Skin epidermis (tissue), 12 donors: ENCODE results near the gene TRMT112.
A peak's percentile ranks its signal among the peaks of the same experiment; 100 is the strongest.

Source experiments
- H3K27ac ChIP-seq, 21 experiments: fragments of 200-600 bp; sonication (generic) in 11 of 21; one replicate each; pipeline ENCODE4 v1.5.0; 2020; ENCODE audit warnings: mild to moderate bottlenecking in 3 of 21, inconsistent platforms in 2 of 21, moderate library complexity in 2 of 21
- H3K4me3 ChIP-seq, 7 experiments: fragments of 200-600 bp; sonication (generic) in 2 of 7; one replicate each; pipeline ENCODE4 v1.5.0; 2020; ENCODE audit warnings: inconsistent platforms in 2 of 7, mild to moderate bottlenecking in 2 of 7, moderate library complexity in 1 of 7

TRMT112 gene

DNA sequence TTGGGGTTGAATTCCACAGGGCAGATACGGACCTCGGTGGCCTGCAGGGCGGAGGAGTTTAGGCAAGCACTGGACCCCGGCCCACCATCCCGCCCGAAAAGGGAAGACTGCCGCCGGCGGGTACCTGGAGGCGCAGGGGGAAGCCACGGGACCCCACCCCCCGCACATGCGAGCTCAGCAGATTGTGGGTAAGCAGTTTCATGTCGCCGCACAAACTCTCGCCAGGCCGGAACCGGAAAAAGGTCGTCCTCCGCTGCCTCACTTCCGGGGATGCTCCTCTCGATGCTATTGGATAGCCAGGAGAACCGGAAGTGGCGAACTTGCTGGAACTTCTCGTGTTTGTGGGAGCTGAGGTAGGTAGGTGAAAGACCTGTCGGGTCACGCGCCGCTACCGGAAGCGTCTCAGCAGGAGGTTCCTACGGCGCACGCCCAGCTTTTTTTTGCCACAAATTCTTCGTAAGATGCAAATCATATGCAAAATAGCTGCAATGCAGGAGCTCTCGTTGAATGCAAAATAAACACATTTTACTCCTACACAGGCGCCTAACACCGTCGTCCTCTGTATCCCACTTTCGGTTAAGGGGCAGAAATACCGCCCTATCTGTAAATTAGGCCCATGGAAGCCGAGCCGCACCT, at the start of gene TRMT112:
TRMT112 (minus strand) TSS at position 235 of the 636 bp plus-strand sequence; CDS start at position 202, 33 bp downstream.
- Histone ChIP-seq H3K27ac (peak within 1 kb of the TSS; percentile 81 to 98 (median 92)), H3K4me3 (peak within 1 kb of the TSS; percentile 51 to 87 (median 68))

DNA sequence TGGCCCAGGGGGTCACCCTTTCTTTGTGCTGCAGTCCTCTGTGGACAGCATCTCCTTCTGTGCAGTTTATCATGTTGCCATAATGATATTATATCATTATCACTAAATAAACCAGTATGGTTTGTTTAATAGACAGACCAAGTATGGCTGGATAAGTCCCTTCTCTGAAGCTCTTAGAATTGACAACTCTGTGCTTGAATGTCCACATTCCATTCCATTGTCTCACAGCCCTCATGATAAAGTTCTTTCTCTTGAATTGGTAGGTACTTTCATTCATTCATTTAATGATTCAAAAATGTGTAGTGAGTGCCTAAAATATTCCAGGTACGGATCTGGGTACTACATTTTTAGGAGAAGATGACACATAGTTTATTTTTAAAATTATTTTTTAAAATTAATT, 49.4 kb upstream of the TRMT112 start:
- H3K27ac ChIP-seq = no peak overlapping the region
- H3K4me3 ChIP-seq = no peak overlapping the region

- Histone ChIP-seq H3K4me3 (no peak overlapping the region), H3K27ac (no peak overlapping the region)
These were observed 47.6 kb upstream of the TRMT112 start for GRCh38 chr11:64364911-64365310.

DNA sequence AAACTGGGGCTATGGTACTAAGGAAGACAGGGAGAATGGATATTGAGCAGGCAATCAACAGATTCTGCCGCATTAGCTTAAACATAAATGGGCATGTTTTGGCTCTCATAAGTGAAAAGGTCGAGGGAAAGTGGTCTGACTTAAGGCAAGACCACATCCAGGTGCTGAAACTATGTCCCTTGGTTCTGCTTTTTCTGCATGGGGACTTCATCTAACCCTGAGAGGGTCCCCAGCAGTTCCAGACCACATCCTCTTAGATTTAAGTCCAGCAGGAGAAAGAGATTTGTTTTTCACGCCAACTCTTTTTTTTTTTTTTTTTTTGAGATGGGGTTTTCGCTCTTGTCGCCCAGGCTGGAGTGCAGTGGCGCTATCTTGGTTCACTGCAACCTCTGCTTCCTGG, 47.1 kb upstream of the TRMT112 start:
- no peak overlapping the region for H3K4me3 ChIP-seq
- no peak overlapping the region for H3K27ac ChIP-seq

DNA sequence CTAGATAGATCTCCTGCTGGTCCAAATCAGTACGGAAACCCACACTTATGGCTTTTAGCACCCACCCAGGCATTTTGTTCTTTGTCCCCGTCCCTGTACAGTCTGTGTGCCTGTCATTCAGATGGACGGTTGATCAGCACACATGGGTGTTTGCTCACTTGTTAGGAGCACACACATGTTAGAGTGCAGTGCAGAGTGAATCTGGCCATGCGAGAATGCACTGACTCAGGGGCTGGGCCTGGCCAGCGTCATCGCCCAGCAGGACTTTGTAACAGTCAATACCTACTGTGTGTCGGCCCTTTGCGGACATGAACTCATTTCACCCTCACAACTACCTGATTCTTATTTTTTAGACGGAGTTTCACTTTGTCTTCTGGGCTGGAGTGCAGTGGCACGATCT, 45.0 kb upstream of the TRMT112 start:
- Histone ChIP-seq H3K27ac (no peak overlapping the region), H3K4me3 (no peak overlapping the region)

- no peak overlapping the region for H3K4me3 ChIP-seq
- peak overlapping the region in 2 of 21 experiments; percentile 30 to 92 for H3K27ac ChIP-seq
These were observed 44.3 kb upstream of the TRMT112 start for GRCh38 chr11:64361659-64362058.

DNA sequence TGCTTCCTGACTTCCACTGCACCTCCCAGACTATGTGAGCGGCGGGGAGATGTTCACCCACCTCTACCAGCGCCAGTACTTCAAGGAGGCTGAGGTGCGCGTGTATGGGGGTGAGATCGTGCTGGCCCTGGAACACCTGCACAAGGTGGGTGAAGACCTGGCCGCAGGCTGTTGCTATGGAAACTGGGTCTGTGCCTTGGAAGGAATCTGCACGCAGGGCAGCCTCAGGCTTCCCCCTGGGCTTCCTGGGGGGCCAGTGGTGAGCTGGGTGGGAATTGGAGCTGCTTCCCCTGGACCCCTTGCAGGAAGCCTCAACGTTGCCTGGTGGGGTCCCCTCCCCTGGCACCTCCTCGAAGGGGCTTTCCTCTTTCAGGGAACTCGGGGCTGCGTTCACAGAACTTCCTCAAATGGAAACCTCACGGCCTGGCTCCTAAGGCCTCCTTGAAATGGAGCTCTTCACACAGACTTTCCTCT, 43.1 kb upstream of the TRMT112 start:
- Histone ChIP-seq H3K4me3 (peak overlapping the region; percentile 74 to 91 (median 85)), H3K27ac (peak overlapping the region in 8 of 21 experiments; percentile 9 to 93 (median 92))

- peak overlapping the region in 18 of 21 experiments; percentile 67 to 97 (median 91) for H3K27ac ChIP-seq
- H3K4me3 ChIP-seq = peak overlapping the region; percentile 74 to 91 (median 85)
These were observed 42.5 kb upstream of the TRMT112 start for GRCh38 chr11:64359712-64360445.

- H3K4me3 ChIP-seq = peak within 1 kb of the TSS; percentile 74 to 91 (median 85)
- peak within 1 kb of the TSS; percentile 67 to 97 (median 90) for H3K27ac ChIP-seq
These were observed 41.8 kb upstream of the TRMT112 start, which contains the start of gene RPS6KA4 for GRCh38 chr11:64358907-64359711. RPS6KA4 (plus strand) TSS chr11:64359162; CDS start chr11:64359236, 74 bp downstream.

- Histone ChIP-seq H3K4me3 (peak overlapping the region; percentile 74 to 91 (median 85)), H3K27ac (peak overlapping the region; percentile 27 to 97 (median 90))
These were observed 41.2 kb upstream of the TRMT112 start for GRCh38 chr11:64358536-64358906.

DNA sequence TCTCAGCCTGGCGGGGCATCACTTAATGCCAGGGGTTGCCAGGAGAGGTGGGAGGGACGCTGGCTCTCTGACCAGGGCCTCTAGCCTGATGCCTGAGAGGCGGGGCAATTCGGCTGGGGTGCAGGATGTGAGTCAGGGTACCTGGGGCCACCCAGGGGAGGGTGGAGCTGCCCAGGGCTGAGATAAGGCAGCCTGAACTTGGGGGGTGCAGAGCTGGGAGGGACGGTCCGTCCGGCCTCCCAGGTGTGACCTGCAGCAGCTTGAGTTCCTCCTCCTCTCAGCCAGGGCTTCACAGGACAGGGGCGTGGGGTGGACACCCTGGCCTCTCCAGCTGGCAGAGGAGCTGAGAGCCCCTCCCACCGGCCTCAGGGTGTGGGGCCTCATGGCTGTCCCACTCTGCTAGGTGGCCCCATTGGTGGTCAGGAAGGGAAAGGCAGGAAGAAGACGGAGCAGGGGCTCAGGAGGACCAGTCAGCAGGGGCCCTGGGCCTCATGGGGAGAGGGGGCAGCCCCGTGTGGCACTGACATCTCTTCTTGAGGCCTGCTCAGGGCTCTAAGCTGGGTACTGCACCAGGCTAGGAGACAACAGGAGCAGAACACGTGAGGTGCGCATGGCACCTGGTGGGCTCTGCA, 40.7 kb upstream of the TRMT112 start:
- peak overlapping the region in 6 of 7 experiments; percentile 74 to 91 (median 84) for H3K4me3 ChIP-seq
- H3K27ac ChIP-seq = peak overlapping the region; percentile 27 to 97 (median 90)

GRCh38 chr11:64357446-64357845, 40.1 kb upstream of the TRMT112 start:
- Histone ChIP-seq H3K27ac (peak overlapping the region in 7 of 21 experiments; percentile 85 to 93 (median 90)), H3K4me3 (no peak overlapping the region)

DNA sequence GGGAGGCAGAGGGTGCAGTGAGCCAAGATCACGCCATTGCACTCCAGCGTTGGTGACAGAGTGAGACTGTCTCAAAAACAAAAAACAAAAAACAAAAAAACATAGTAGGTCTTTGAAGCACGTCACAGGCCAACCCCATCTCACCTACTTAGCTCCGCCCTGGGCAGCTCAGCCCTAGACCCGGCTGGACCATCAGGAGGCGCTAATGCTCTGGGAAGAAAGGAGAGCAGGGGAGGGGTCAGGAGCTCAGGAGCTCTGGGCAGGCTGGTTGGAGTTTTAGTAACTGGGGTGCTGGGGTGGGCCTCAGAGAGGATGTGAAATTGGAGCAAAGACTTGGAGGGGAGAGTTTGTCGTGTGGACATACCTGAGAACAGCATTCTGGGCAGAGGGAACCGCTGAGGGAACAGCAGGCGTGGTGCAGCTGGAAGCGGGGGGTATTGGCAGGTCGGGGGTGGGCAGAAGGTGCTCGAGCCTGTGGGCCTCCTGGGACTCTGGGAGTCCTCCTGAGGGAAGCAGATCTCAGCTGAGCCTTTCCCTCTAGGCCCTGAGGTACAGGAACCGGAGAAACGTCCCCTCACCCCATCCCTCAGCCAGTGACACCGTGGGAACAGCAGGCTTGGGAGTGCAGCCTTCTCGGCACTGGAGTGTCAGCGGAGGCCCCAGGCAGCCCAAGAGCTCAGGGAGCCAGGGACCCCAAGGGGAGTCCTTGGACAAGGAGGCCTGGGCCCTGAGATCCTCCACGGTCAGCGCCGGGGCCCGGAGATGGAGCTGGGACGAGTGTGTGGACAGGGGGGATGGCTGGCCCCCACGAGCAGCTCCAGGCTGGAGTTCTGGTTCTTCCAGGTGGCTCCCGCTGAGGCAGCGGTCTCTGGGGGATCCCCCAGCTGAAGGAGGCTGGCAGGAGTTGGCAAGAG, 39.4 kb upstream of the TRMT112 start:
- peak overlapping the region in 4 of 21 experiments; percentile 41 to 92 (median 86) for H3K27ac ChIP-seq
- no peak overlapping the region for H3K4me3 ChIP-seq

- Histone ChIP-seq H3K27ac (peak overlapping the region in 6 of 21 experiments; percentile 14 to 54 (median 42)), H3K4me3 (no peak overlapping the region)
These were observed 38.0 kb upstream of the TRMT112 start for GRCh38 chr11:64355078-64355940.

DNA sequence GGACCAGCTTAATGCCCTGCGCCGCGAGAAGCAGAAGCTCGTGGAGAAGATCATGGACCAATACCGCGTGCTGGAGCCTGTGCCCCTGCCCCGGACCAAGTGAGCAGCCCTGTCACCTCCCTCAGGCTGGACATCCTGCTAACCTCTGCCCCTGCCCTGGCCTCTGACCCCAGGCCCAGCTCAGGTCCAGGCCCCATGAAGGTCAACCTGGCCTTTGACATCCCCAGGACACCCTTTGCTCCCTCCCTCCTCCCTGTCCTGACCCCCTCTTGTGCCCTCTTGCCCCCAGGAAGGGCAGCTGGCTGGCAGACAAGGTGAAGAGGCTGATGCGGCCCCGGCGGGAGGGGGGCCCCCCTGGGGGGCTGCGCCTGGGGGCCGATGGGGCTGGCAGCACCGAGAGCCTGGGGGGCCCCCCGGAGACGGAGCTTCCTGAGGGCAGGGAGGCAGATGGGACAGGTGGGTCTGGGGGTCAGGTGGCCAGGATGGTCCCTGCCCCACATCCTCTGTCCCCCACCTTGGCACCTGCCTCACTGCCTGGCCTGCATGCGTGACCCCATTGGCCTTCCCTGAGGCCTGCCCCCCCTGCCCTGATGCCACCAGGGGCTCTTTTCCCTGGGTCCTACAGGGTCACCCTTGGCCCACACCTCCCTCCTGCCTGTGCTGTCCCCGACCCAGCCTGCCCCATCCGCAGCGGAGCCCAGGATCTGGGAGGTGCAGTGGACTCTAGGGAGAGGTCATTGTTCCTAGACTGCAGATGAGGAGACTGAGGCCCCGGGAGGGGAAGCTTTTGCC, 36.6 kb upstream of the TRMT112 start:
- H3K27ac ChIP-seq = no peak overlapping the region
- no peak overlapping the region for H3K4me3 ChIP-seq

GRCh38 chr11:64352995-64353714, 35.8 kb upstream of the TRMT112 start:
- H3K27ac ChIP-seq = no peak overlapping the region
- no peak overlapping the region for H3K4me3 ChIP-seq
